ENCODE measurements around the gene WWTR1.

DNA sequence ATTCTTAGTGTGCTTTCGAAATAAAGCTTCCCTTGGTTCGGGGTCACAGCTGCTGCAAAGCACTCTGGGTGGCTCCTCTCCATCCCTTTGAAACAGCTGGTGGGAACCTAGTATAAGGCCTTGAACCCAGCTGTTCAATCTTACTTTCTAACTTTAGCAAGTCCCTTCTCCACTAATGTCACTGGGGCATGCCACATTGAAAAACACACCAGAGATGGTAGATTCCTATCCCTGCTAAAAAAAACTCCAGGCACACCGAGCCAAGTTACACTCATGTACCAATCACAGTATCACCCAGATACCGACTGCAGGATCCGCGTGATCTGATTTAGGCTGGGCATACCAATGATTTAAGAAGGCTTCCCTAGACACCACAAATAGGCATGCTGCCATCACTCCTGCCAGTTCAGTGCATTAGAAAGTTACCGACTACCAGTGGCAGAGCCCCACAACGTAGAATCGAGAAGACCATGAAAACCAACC lies 65.0 kb downstream of the WWTR1 start:
- TF ChIP-seq, protein P1, sequence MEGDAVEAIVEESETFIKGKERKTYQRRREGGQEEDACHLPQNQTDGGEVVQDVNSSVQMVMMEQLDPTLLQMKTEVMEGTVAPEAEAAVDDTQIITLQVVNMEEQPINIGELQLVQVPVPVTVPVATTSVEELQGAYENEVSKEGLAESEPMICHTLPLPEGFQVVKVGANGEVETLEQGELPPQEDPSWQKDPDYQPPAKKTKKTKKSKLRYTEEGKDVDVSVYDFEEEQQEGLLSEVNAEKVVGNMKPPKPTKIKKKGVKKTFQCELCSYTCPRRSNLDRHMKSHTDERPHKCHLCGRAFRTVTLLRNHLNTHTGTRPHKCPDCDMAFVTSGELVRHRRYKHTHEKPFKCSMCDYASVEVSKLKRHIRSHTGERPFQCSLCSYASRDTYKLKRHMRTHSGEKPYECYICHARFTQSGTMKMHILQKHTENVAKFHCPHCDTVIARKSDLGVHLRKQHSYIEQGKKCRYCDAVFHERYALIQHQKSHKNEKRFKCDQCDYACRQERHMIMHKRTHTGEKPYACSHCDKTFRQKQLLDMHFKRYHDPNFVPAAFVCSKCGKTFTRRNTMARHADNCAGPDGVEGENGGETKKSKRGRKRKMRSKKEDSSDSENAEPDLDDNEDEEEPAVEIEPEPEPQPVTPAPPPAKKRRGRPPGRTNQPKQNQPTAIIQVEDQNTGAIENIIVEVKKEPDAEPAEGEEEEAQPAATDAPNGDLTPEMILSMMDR (conservative IDR thresholded peaks at IDR 0.05; ENCODE audit: low read depth in 2 of 2), result no peak
- no peak for TF ChIP-seq JUNB (IDR thresholded peaks at IDR 0.05; ENCODE audit: unreplicated experiment)

Data from GM23338 (cell line).